Keratinocyte (primary cell): ENCODE data around the gene FBXL14. TPM values are rescaled to one million over a fixed set of nuclear protein-coding genes. Genes with fewer than 3 reads are reported as not detected.

Experiments used
- DNase-seq: peaks from one replicate; pipeline ENCODE4 v3.0.0-alpha.2; 2011; ENCODE audit warnings: low read depth, missing footprints, low spot score
- FAIRE-seq: peaks from 2 replicates; lab custom pipeline; 2011; peaks lifted over from hg19 to GRCh38; lab: Jason Lieb, UNC
- H2AFZ ChIP-seq: 2 replicates; pipeline ENCODE4 v1.6.0; 2012; ENCODE audit warnings: low read length, control low read depth, inconsistent platforms; ENCODE audit not compliant: control insufficient read depth
- H3K27ac ChIP-seq: 2 replicates; pipeline ENCODE4 v1.5.1; 2011; ENCODE audit warnings: low read length; ENCODE audit not compliant: control insufficient read depth, insufficient read depth
- H3K27me3 ChIP-seq: 3 replicates; pipeline ENCODE4 v1.6.0; 2011; ENCODE audit warnings: low read length; ENCODE audit not compliant: control insufficient read depth, insufficient read depth; ENCODE audit errors: extremely low read depth
- H3K36me3 ChIP-seq, 2 experiments: 2 replicates in 1 of 2; 3 replicates in 1 of 2; pipeline ENCODE4 v1.5.1; 2011; ENCODE audit warnings: low read length in 2 of 2, mild to moderate bottlenecking in 1 of 2; ENCODE audit not compliant: control insufficient read depth in 2 of 2, insufficient read depth in 2 of 2; ENCODE audit errors: extremely low read depth in 1 of 2
- H3K4me1 ChIP-seq: 3 replicates; pipeline ENCODE4 v1.5.1; 2011; ENCODE audit warnings: low read length; ENCODE audit not compliant: control insufficient read depth, insufficient read depth; ENCODE audit errors: extremely low read depth
- H3K4me2 ChIP-seq: 3 replicates; pipeline ENCODE4 v1.6.0; 2011; ENCODE audit warnings: low read depth, low read length; ENCODE audit not compliant: control insufficient read depth, insufficient read depth; ENCODE audit errors: extremely low read depth
- H3K4me3 ChIP-seq, 3 experiments: fragments of 200-600 bp in 1 of 3; sonication (generic) in 1 of 3; 2 replicates in 2 of 3; 3 replicates in 1 of 3; pipeline ENCODE4 v1.5.1; 2011 to 2016; ENCODE audit warnings: low read length in 3 of 3, mild to moderate bottlenecking in 3 of 3, control low read depth in 2 of 3, inconsistent platforms in 1 of 3, low read depth in 1 of 3, mixed read lengths in 1 of 3, mixed run types in 1 of 3, moderate library complexity in 1 of 3; ENCODE audit not compliant: control insufficient read depth in 2 of 3, insufficient read depth in 2 of 3; ENCODE audit errors: extremely low read depth in 1 of 3
- H3K79me2 ChIP-seq: 2 replicates; pipeline ENCODE4 v1.6.0; 2012; ENCODE audit warnings: low read length; ENCODE audit not compliant: control insufficient read depth, insufficient read depth
- H3K9ac ChIP-seq: 3 replicates; pipeline ENCODE4 v1.6.0; 2011; ENCODE audit warnings: low read length; ENCODE audit not compliant: control insufficient read depth, insufficient read depth; ENCODE audit errors: extremely low read depth
- H3K9me1 ChIP-seq: 3 replicates; pipeline ENCODE4 v1.6.0; 2011; ENCODE audit warnings: low read length; ENCODE audit not compliant: control insufficient read depth, insufficient read depth; ENCODE audit errors: extremely low read depth
- H3K9me3 ChIP-seq: 2 replicates; pipeline ENCODE4 v1.5.1; 2012; ENCODE audit warnings: low read depth, low read length; ENCODE audit not compliant: control insufficient read depth
- H4K20me1 ChIP-seq: 3 replicates; pipeline ENCODE4 v1.6.0; 2011; ENCODE audit warnings: low read length; ENCODE audit not compliant: control insufficient read depth, insufficient read depth; ENCODE audit errors: extremely low read depth
- EZH2 ChIP-seq: IDR thresholded peaks from one replicate; pipeline ENCODE4 v1.6.1; 2012; ENCODE audit warnings: inconsistent platforms, mild to moderate bottlenecking, low read length, moderate library complexity
- dilution Hi-C: fragments of 300-500 bp; cut with MboI; formaldehyde crosslinking; loops from one replicate; pipeline ENCODE4 v1.7.0; 2020; ENCODE audit warnings: low sequenced_read_pairs; ENCODE audit not compliant: extremely low pct_ligation_motif_present
- polyA plus RNA-seq, 5 experiments: library from polyadenylated mRNA; depleted of rRNA in 3 of 5; stranded (reverse) in 3 of 5; stranded (forward) in 1 of 5; unstranded in 1 of 5; fragments of >200 nt; gene quantifications; 1 replicate in 1 of 5; 2 replicates in 3 of 5; 3 replicates in 1 of 5; pipeline versions ENCODE4 v1.2.1 to v1.2.3, GENCODE V29; 2011 to 2012; ENCODE audit warnings: missing spikeins in 2 of 5, low read depth in 1 of 5, low replicate concordance in 1 of 5
- TF ChIP-seq, protein P1 (sequence below), 3 experiments: IDR thresholded peaks in 1 of 3; conservative IDR thresholded peaks in 1 of 3; optimal IDR thresholded peaks in 1 of 3; 2 replicates in 2 of 3; 3 replicates in 1 of 3; pipeline versions ENCODE3 to v1.5.1; 2011; ENCODE audit warnings: low read length in 3 of 3, mild to moderate bottlenecking in 3 of 3, moderate library complexity in 2 of 3, control low read depth in 1 of 3, inconsistent platforms in 1 of 3; ENCODE audit not compliant: insufficient read depth in 2 of 3; ENCODE audit errors: extremely low read depth in 1 of 3

The FBXL14 gene
- polyA plus RNA-seq, 1 donor (not counting 4 experiments of a cell fraction or from before 2014, with no cell fraction given): 1.8 TPM

DNA sequence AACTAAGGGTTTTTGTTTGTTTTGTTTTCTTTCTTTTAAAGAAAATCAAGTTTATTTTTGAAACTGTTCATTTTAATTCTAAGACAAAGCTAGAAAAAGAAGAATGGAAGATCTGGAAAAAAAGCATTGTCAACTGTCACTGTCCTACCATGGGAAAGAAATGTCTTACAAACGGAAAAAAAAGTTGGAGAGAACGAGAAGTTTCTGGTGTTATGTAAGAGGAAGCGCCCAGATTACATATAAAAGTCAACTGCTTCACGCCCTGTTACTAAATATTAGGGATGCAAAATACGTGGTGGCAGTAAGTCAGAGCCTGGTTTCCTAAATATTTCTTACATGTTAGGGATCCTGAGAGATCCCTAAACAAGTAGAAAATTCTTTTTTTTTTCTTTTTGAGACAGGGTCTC, 14.3 kb upstream of the FBXL14 start:
- Histone ChIP-seq H3K27me3 (peaks cover 22% of the 10 kb centered on the region), H3K9me1 (no peaks in the 10 kb centered on the region), H3K79me2 (peaks cover 2% of the 10 kb centered on the region), H4K20me1 (peaks cover under 1% of the 10 kb centered on the region), H3K36me3 (no peaks in the 10 kb centered on the region), H3K9ac (no peak overlapping the region), H3K4me1 (peaks cover 25% of the 10 kb centered on the region), H3K4me2 (peak overlapping the region; percentile 0), H3K9me3 (no peaks in the 10 kb centered on the region), H3K4me3 (no peak overlapping the region), H2AFZ (no peak overlapping the region), H3K27ac (no peak overlapping the region)
- FAIRE-seq (no peak), DNase-seq (no peak)
- dilution Hi-C loops: no loop called here
- TF ChIP-seq EZH2: no peak
- TF ChIP-seq, protein P1, sequence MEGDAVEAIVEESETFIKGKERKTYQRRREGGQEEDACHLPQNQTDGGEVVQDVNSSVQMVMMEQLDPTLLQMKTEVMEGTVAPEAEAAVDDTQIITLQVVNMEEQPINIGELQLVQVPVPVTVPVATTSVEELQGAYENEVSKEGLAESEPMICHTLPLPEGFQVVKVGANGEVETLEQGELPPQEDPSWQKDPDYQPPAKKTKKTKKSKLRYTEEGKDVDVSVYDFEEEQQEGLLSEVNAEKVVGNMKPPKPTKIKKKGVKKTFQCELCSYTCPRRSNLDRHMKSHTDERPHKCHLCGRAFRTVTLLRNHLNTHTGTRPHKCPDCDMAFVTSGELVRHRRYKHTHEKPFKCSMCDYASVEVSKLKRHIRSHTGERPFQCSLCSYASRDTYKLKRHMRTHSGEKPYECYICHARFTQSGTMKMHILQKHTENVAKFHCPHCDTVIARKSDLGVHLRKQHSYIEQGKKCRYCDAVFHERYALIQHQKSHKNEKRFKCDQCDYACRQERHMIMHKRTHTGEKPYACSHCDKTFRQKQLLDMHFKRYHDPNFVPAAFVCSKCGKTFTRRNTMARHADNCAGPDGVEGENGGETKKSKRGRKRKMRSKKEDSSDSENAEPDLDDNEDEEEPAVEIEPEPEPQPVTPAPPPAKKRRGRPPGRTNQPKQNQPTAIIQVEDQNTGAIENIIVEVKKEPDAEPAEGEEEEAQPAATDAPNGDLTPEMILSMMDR (optimal IDR thresholded peaks at IDR 0.05 in 1 of 3, IDR thresholded peaks at IDR 0.05 in 1 of 3, conservative IDR thresholded peaks at IDR 0.05 in 1 of 3; ENCODE audit: extremely low read depth in 1 of 3, insufficient read depth in 2 of 3, low read length in 3 of 3): no peak

GRCh38 chr12:1607940-1608712, 13.7 kb upstream of the FBXL14 start:
- Histone ChIP-seq H3K9me1 (no peaks in the 10 kb centered on the region), H3K9me3 (no peaks in the 10 kb centered on the region), H3K4me1 (peaks cover 25% of the 10 kb centered on the region), H3K9ac (no peak overlapping the region), H3K4me3 (no peak overlapping the region), H3K27me3 (peaks cover 19% of the 10 kb centered on the region), H2AFZ (no peak overlapping the region), H3K79me2 (peaks cover 3% of the 10 kb centered on the region), H3K27ac (no peak overlapping the region), H3K4me2 (no peak overlapping the region), H3K36me3 (no peaks in the 10 kb centered on the region), H4K20me1 (no peaks in the 10 kb centered on the region)
- FAIRE-seq: no peak
- dilution Hi-C loops: no loop called here
- DNase-seq: no peak
- TF ChIP-seq, protein P1 (optimal IDR thresholded peaks at IDR 0.05 in 1 of 3, IDR thresholded peaks at IDR 0.05 in 1 of 3, conservative IDR thresholded peaks at IDR 0.05 in 1 of 3; ENCODE audit: extremely low read depth in 1 of 3, insufficient read depth in 2 of 3, low read length in 3 of 3): no peak
- no peak for TF ChIP-seq EZH2
